ENCODE data around the gene TRIM9.

GRCh38 chr14:51053157-51053556, 41.7 kb downstream of the TRIM9 start:
- TF ChIP-seq EZH2 (IDR thresholded peaks at IDR 0.05; ENCODE audit: low read depth, unreplicated experiment): no peak
- TF ChIP-seq, protein P1, sequence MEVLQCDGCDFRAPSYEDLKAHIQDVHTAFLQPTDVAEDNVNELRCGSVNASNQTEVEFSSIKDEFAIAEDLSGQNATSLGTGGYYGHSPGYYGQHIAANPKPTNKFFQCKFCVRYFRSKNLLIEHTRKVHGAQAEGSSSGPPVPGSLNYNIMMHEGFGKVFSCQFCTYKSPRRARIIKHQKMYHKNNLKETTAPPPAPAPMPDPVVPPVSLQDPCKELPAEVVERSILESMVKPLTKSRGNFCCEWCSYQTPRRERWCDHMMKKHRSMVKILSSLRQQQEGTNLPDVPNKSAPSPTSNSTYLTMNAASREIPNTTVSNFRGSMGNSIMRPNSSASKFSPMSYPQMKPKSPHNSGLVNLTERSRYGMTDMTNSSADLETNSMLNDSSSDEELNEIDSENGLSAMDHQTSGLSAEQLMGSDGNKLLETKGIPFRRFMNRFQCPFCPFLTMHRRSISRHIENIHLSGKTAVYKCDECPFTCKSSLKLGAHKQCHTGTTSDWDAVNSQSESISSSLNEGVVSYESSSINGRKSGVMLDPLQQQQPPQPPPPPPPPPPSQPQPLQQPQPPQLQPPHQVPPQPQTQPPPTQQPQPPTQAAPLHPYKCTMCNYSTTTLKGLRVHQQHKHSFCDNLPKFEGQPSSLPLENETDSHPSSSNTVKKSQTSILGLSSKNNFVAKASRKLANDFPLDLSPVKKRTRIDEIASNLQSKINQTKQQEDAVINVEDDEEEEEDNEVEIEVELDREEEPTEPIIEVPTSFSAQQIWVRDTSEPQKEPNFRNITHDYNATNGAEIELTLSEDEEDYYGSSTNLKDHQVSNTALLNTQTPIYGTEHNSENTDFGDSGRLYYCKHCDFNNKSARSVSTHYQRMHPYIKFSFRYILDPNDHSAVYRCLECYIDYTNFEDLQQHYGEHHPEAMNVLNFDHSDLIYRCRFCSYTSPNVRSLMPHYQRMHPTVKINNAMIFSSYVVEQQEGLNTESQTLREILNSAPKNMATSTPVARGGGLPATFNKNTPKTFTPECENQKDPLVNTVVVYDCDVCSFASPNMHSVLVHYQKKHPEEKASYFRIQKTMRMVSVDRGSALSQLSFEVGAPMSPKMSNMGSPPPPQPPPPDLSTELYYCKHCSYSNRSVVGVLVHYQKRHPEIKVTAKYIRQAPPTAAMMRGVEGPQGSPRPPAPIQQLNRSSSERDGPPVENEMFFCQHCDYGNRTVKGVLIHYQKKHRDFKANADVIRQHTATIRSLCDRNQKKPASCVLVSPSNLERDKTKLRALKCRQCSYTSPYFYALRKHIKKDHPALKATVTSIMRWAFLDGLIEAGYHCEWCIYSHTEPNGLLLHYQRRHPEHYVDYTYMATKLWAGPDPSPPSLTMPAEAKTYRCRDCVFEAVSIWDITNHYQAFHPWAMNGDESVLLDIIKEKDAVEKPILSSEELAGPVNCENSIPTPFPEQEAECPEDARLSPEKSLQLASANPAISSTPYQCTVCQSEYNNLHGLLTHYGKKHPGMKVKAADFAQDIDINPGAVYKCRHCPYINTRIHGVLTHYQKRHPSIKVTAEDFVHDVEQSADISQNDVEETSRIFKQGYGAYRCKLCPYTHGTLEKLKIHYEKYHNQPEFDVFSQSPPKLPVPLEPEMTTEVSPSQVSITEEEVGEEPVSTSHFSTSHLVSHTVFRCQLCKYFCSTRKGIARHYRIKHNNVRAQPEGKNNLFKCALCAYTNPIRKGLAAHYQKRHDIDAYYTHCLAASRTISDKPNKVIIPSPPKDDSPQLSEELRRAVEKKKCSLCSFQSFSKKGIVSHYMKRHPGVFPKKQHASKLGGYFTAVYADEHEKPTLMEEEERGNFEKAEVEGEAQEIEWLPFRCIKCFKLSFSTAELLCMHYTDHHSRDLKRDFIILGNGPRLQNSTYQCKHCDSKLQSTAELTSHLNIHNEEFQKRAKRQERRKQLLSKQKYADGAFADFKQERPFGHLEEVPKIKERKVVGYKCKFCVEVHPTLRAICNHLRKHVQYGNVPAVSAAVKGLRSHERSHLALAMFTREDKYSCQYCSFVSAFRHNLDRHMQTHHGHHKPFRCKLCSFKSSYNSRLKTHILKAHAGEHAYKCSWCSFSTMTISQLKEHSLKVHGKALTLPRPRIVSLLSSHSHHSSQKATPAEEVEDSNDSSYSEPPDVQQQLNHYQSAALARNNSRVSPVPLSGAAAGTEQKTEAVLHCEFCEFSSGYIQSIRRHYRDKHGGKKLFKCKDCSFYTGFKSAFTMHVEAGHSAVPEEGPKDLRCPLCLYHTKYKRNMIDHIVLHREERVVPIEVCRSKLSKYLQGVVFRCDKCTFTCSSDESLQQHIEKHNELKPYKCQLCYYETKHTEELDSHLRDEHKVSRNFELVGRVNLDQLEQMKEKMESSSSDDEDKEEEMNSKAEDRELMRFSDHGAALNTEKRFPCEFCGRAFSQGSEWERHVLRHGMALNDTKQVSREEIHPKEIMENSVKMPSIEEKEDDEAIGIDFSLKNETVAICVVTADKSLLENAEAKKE (CRISPR knock-in tag; IDR thresholded peaks at IDR 0.05): no peak
